SJCRH30 (cell line): ENCODE results near the gene LRSAM1. TPM values are rescaled to one million over a fixed set of nuclear protein-coding genes. Genes with fewer than 3 reads are reported as not detected.

Source experiments
- DNase-seq, 2 experiments: peaks; one replicate each; pipeline ENCODE4 v3.0.0-alpha.2; 2015 to 2020
- H3K27ac ChIP-seq: fragments of 250-450 bp; sonication (Bioruptor Pico); 2 replicates; pipeline ENCODE4 v1.5.1; 2020; ENCODE audit warnings: mild to moderate bottlenecking, moderate library complexity
- H3K27me3 ChIP-seq: fragments of 250-450 bp; sonication (Bioruptor Pico); 2 replicates; pipeline ENCODE4 v1.5.1; 2020; ENCODE audit warnings: mild to moderate bottlenecking, moderate library complexity
- H3K36me3 ChIP-seq: fragments of 250-450 bp; sonication (Bioruptor Pico); 2 replicates; pipeline ENCODE4 v1.5.1; 2020; ENCODE audit warnings: mild to moderate bottlenecking, moderate library complexity
- H3K4me1 ChIP-seq: fragments of 250-450 bp; sonication (Bioruptor Pico); 2 replicates; pipeline ENCODE4 v1.5.1; 2020; ENCODE audit warnings: mild to moderate bottlenecking, moderate library complexity
- H3K4me3 ChIP-seq: fragments of 250-450 bp; sonication (Bioruptor Pico); 2 replicates; pipeline ENCODE4 v1.5.1; 2020; ENCODE audit warnings: mild to moderate bottlenecking, moderate library complexity
- H3K9me3 ChIP-seq: fragments of 250-450 bp; sonication (Bioruptor Pico); replicated peaks from 2 replicates; pipeline ENCODE4 v1.5.1; 2020; ENCODE audit warnings: mild to moderate bottlenecking, moderate library complexity
- total RNA-seq: library from RNA; depleted of rRNA; stranded (reverse); fragments of >200 nt; shearing (Covaris generic); gene quantifications from 2 replicates; pipeline ENCODE4 v1.2.3, GENCODE V29; 2014

LRSAM1 gene
- total RNA-seq, 1 experiment from 2014 or later = 7.3 TPM

- no peaks in the 10 kb centered on the region for H3K36me3 ChIP-seq
Observed at GRCh38 chr9:127421057-127421456, 30.3 kb upstream of the LRSAM1 start.

DNA sequence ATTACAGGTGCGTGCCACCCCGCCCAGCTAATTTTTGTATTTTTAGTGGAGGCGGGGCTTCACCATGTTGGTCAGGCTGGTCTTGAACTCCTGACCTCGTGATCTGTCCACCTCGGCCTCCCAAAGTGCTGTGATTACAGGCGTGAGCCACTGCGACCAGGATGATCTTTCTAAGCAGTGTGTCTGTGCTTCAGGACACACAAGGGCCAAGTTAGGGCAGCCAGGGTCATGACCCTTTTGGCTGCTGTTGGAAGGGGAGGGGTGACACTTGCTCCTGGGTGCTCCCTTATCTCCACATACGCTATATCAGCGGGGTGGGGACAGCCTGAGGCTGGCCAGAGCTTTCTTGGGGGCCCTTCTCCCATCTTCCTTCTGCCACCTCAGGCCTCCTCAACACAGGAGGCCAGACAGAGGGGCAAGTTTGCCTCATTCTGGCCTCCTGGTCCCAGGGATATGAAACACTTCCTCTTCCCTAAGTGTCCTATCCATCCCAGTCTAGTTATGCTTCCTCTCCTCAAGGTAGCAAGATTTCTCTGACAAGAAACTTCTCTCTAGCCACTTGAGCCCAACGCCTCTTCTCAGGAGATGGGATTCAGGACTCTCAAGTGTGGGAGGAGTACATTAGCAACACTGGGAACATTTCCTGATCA is 29.1 kb upstream of the LRSAM1 start:
- H3K27me3 ChIP-seq = no peaks in the 10 kb centered on the region
- DNase-seq = no peak
- no peak overlapping the region for H3K27ac ChIP-seq
- peaks cover 13% of the 10 kb centered on the region for H3K4me1 ChIP-seq
- no peak overlapping the region for H3K4me3 ChIP-seq
- H3K9me3 ChIP-seq = no peaks in the 10 kb centered on the region
- no peaks in the 10 kb centered on the region for H3K36me3 ChIP-seq

More at GRCh38 chr9:127421057-127421456, 30.3 kb upstream of the LRSAM1 start:
- H3K9me3 ChIP-seq = no peaks in the 10 kb centered on the region
- no peak overlapping the region for H3K4me3 ChIP-seq
- H3K27me3 ChIP-seq = no peaks in the 10 kb centered on the region
- no peak for DNase-seq
- H3K27ac ChIP-seq = no peak overlapping the region
- H3K4me1 ChIP-seq = peaks cover 13% of the 10 kb centered on the region

- Histone ChIP-seq H3K27me3 (no peaks in the 10 kb centered on the region), H3K36me3 (no peaks in the 10 kb centered on the region), H3K9me3 (no peaks in the 10 kb centered on the region), H3K4me1 (peaks cover 11% of the 10 kb centered on the region), H3K4me3 (peak overlapping the region; percentile 84), H3K27ac (no peak overlapping the region)
- DNase-seq = peak in 1 of 2 experiments; percentile 23
Observed at GRCh38 chr9:127422787-127423186, 28.5 kb upstream of the LRSAM1 start.

DNA sequence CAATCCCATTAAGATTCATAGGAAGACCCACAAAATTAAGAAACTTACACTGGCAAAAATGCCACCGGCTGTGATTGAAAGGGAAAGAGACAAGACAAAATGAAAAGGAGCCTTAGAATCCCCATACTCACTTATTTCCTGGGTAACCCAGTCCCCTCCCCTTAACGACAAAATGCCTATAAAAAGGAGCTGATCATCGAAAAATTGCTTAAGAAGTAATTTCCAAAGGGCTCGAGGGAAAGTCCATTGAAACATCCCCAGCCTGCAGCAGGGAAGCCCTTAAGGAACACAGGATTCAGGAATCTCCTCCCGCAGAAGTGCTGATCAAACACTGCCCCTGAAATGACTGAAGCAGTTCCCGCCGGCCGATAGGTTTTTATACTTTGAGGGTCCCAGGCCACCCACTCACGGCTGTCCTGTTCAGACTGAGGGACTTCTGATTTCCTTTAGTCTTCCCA is 27.8 kb upstream of the LRSAM1 start:
- peaks cover 6% of the 10 kb centered on the region for H3K4me1 ChIP-seq
- peak overlapping the region; percentile 84 for H3K4me3 ChIP-seq
- no peaks in the 10 kb centered on the region for H3K27me3 ChIP-seq
- no peak for DNase-seq
- peaks cover 2% of the 10 kb centered on the region; the same call in 1 of the 2 replicates for H3K36me3 ChIP-seq
- H3K27ac ChIP-seq = peak overlapping the region; percentile 82
- H3K9me3 ChIP-seq = no peaks in the 10 kb centered on the region

GRCh38 chr9:127423934-127424675 is 27.2 kb upstream of the LRSAM1 start, which contains the start of gene ZNF79:
Gene ZNF79, plus strand, starts transcription at chr9:127424382. Its CDS starts 406 bp downstream, at chr9:127424788.
- H3K4me3 ChIP-seq = peak within 1 kb of the TSS; percentile 84
- peaks cover 7% of the 10 kb centered on the region; the same call in 1 of the 2 replicates for H3K36me3 ChIP-seq
- H3K9me3 ChIP-seq = no peaks in the 10 kb centered on the region
- DNase-seq = peak; percentile 93 to 96
- peak within 1 kb of the TSS; percentile 82 for H3K27ac ChIP-seq
- H3K27me3 ChIP-seq = no peaks in the 10 kb centered on the region
- H3K4me1 ChIP-seq = peaks cover 6% of the 10 kb centered on the region

GRCh38 chr9:127424676-127424999 is 26.7 kb upstream of the LRSAM1 start:
- peaks cover 7% of the 10 kb centered on the region; the same call in 1 of the 2 replicates for H3K36me3 ChIP-seq
- DNase-seq = no peak
- H3K27me3 ChIP-seq = no peaks in the 10 kb centered on the region
- no peaks in the 10 kb centered on the region for H3K9me3 ChIP-seq
- peak overlapping the region; percentile 82 for H3K27ac ChIP-seq
- peaks cover 6% of the 10 kb centered on the region for H3K4me1 ChIP-seq
- H3K4me3 ChIP-seq = peak overlapping the region; percentile 84

GRCh38 chr9:127426756-127427155 is 24.6 kb upstream of the LRSAM1 start:
- Histone ChIP-seq H3K27me3 (no peaks in the 10 kb centered on the region), H3K4me3 (no peak overlapping the region), H3K27ac (no peak overlapping the region), H3K9me3 (no peaks in the 10 kb centered on the region), H3K36me3 (peaks cover 18% of the 10 kb centered on the region), H3K4me1 (peaks cover 6% of the 10 kb centered on the region)
- DNase-seq = no peak

GRCh38 chr9:127428348-127428747 is 23.0 kb upstream of the LRSAM1 start:
- H3K27ac ChIP-seq = no peak overlapping the region
- no peak for DNase-seq
- no peaks in the 10 kb centered on the region for H3K27me3 ChIP-seq
- H3K36me3 ChIP-seq = peaks cover 24% of the 10 kb centered on the region
- no peak overlapping the region for H3K4me3 ChIP-seq
- no peaks in the 10 kb centered on the region for H3K9me3 ChIP-seq
- H3K4me1 ChIP-seq = no peaks in the 10 kb centered on the region

DNA sequence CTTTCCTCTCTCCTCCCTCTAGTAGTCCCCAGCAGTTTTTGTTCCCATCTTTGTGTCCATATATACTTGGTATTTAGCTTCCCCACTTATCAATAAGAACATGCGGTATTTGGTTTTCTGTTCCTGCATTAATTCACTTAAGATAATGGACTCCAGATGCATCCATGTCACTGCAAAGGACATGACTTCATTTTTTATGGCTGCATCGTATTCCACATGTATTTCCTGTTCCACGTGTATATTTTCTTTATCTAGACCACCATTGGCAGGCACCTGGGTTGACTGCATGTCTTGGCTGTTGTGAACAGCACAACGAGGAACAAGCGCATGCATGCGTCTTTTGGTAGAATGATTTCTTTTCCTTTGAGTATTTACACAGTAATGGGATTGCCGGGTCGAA is 20.9 kb upstream of the LRSAM1 start:
- H3K36me3 ChIP-seq = peaks cover 44% of the 10 kb centered on the region
- H3K27me3 ChIP-seq = no peaks in the 10 kb centered on the region
- no peak for DNase-seq
- no peaks in the 10 kb centered on the region for H3K4me1 ChIP-seq
- H3K27ac ChIP-seq = no peak overlapping the region
- no peaks in the 10 kb centered on the region for H3K9me3 ChIP-seq
- H3K4me3 ChIP-seq = no peak overlapping the region

GRCh38 chr9:127437497-127438264 is 13.6 kb upstream of the LRSAM1 start:
- no peak overlapping the region for H3K4me3 ChIP-seq
- no peaks in the 10 kb centered on the region for H3K9me3 ChIP-seq
- H3K4me1 ChIP-seq = no peaks in the 10 kb centered on the region
- H3K36me3 ChIP-seq = peaks cover 90% of the 10 kb centered on the region
- no peaks in the 10 kb centered on the region for H3K27me3 ChIP-seq
- no peak overlapping the region for H3K27ac ChIP-seq
- no peak for DNase-seq

- H3K36me3 ChIP-seq = peaks cover 91% of the 10 kb centered on the region
- DNase-seq = no peak
- no peaks in the 10 kb centered on the region for H3K27me3 ChIP-seq
- no peaks in the 10 kb centered on the region for H3K9me3 ChIP-seq
- no peaks in the 10 kb centered on the region for H3K4me1 ChIP-seq
- no peak overlapping the region for H3K27ac ChIP-seq
- no peak overlapping the region for H3K4me3 ChIP-seq
Observed at GRCh38 chr9:127438394-127438793, 12.9 kb upstream of the LRSAM1 start.

- no peak overlapping the region for H3K4me3 ChIP-seq
- H3K9me3 ChIP-seq = peaks cover 15% of the 10 kb centered on the region; the same call in 1 of the 2 replicates
- peaks cover 93% of the 10 kb centered on the region for H3K36me3 ChIP-seq
- H3K27ac ChIP-seq = no peak overlapping the region
- DNase-seq = peak in 1 of 2 experiments; percentile 40
- no peaks in the 10 kb centered on the region for H3K27me3 ChIP-seq
- H3K4me1 ChIP-seq = peaks cover 6% of the 10 kb centered on the region; the same call in 1 of the 2 replicates
Observed at GRCh38 chr9:127444283-127444920, 6.9 kb upstream of the LRSAM1 start.

GRCh38 chr9:127444921-127445850 is 6.1 kb upstream of the LRSAM1 start:
- Histone ChIP-seq H3K4me3 (no peak overlapping the region), H3K9me3 (peaks cover 15% of the 10 kb centered on the region; the same call in 1 of the 2 replicates), H3K27me3 (no peaks in the 10 kb centered on the region), H3K36me3 (peaks cover 96% of the 10 kb centered on the region), H3K4me1 (peaks cover 6% of the 10 kb centered on the region; the same call in 1 of the 2 replicates), H3K27ac (no peak overlapping the region)
- peak in 1 of 2 experiments; percentile 33 for DNase-seq
